Measurements from ENCODE around the gene PREX1. TPM values are rescaled to one million over a fixed set of nuclear protein-coding genes. Genes with fewer than 3 reads are reported as not detected.
A peak's percentile ranks its signal among the peaks of the same experiment; 100 is the strongest.
"Not testable (repeated sequence)": the region's sequence is repeated elsewhere in the genome, so short reads cannot be mapped to it uniquely, and the experiment has no call there.

The PREX1 gene
- total RNA-seq, 1 experiment from 2014 or later, result 34.3 TPM

DNA sequence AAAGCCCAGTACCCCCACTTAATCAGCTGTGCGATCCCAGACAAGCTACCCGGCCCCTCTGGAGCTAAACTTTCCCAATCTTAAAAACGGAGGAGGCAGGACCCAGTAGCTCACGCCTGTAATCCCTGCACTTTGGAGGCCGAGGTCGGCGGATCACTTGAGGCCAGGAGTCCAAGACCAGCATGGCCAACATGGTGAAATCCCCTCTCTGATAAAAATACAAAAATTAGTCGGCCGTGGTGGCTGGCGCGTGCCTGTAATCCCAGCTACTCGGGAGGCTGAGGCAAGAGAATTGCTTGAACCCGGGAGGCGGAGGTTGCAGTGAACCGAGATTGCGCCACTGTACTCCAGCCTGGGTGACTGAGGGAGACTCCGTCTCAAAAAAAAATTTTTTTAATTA, 1.3 kb downstream of the PREX1 start:
- H3K27ac ChIP-seq; H3K36me3 ChIP-seq; H3K9me3 ChIP-seq (replicated peaks); DNase-seq (ENCODE audit: low read depth in 1 of 2, low spot score in 2 of 2); H3K27me3 ChIP-seq (replicated peaks): not testable (repeated sequence)
- H3K4me1 ChIP-seq (replicated peaks), result peaks cover 54% of the 10 kb centered on the region
- H3K4me3 ChIP-seq, result peak overlapping the region; percentile 89

DNA sequence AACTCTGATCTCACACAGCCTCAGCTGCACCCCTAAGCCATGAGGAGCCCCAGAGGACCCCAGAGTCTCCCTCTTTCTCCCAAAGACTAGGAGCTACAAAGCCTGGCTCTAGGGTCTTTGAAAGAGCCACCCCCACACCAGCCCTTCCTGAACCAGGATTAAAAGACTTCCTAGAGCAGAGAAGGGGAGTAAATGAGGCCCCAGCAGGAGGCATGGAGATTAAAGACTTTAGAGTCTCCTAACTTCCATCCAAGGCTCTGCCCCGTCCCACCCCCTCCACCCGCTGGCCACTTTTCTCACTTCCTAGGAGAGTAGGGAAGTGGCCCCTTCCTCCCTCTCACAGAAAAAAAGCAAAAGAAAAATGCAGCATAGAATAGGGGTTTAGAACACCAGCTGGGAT, 1.7 kb downstream of the PREX1 start:
- no peak for DNase-seq (ENCODE audit: low read depth in 1 of 2, low spot score in 2 of 2)
- Histone ChIP-seq H3K27ac (no peak overlapping the region), H3K4me1 (replicated peaks) (peaks cover 50% of the 10 kb centered on the region), H3K36me3 (peaks cover 3% of the 10 kb centered on the region; the same call in 1 of the 2 replicates), H3K4me3 (no peak overlapping the region; the same call in 1 of the 2 replicates), H3K9me3 (replicated peaks) (no peaks in the 10 kb centered on the region), H3K27me3 (replicated peaks) (no peaks in the 10 kb centered on the region)

DNA sequence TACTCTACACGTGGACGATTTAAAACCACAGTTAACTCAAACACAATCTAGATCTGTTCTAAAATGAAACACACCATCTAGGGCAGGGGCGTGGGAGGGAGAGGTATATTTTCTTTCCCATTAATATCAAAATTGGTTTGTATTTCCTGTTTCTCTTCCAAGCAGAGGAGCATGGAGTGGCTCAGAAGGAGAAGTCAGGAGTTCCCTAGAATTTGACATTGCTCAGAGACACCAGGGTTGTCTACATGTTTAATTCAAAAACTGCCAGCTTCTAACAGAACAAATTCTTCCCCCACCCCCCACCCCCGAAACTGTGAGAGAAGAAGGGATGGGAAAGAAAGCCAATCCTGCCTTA, 2.3 kb downstream of the PREX1 start:
- no peak for DNase-seq (ENCODE audit: low read depth in 1 of 2, low spot score in 2 of 2)
- Histone ChIP-seq H3K4me3 (no peak overlapping the region), H3K27ac (no peak overlapping the region), H3K36me3 (peaks cover 3% of the 10 kb centered on the region; the same call in 1 of the 2 replicates), H3K9me3 (replicated peaks) (no peaks in the 10 kb centered on the region), H3K27me3 (replicated peaks) (no peaks in the 10 kb centered on the region), H3K4me1 (replicated peaks) (peaks cover 53% of the 10 kb centered on the region)

DNA sequence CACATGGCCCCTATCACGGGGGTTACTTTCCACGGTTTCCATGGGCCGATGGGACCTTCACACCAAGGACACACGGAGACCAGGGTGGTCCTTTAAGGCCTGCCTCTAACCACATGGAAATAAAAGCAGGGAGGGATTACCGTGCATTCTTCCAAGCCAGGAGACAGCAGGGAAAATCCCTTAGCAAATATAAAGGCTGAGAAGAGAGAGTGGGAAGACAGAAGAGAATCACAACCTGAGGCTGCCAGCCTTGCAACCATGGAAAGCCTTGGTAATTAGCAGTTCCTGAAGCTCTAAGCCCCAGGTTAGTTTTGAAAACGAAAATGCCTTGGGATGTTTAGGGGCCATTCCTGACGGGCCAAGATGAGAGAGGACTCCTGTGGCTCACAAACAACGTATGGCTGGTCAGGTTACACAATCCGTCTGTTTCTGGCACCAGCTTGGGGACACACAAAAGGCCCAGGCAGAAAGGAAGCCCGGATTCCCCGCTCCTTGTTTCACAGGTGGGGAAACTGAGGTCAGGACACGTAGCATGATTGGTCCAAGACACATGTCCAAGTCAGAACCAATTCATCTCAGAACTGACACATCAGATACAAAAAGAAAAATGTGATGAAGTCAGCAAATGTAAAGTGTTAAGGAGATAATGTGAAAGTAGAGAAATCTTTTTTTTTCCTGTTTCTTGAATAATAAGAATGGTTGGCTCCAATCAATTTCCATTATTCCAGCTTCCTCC, 2.8 kb downstream of the PREX1 start:
- H3K4me1 ChIP-seq (replicated peaks), result peaks cover 59% of the 10 kb centered on the region
- peak overlapping the region; percentile 34; the same call in 1 of the 2 replicates for H3K27ac ChIP-seq
- H3K27me3 ChIP-seq (replicated peaks), result no peaks in the 10 kb centered on the region
- H3K36me3 ChIP-seq, result peaks cover 3% of the 10 kb centered on the region; the same call in 1 of the 2 replicates
- DNase-seq (ENCODE audit: low read depth in 1 of 2, low spot score in 2 of 2), result peak; percentile 58 to 70
- no peaks in the 10 kb centered on the region for H3K9me3 ChIP-seq (replicated peaks)
- H3K4me3 ChIP-seq, result no peak overlapping the region

DNA sequence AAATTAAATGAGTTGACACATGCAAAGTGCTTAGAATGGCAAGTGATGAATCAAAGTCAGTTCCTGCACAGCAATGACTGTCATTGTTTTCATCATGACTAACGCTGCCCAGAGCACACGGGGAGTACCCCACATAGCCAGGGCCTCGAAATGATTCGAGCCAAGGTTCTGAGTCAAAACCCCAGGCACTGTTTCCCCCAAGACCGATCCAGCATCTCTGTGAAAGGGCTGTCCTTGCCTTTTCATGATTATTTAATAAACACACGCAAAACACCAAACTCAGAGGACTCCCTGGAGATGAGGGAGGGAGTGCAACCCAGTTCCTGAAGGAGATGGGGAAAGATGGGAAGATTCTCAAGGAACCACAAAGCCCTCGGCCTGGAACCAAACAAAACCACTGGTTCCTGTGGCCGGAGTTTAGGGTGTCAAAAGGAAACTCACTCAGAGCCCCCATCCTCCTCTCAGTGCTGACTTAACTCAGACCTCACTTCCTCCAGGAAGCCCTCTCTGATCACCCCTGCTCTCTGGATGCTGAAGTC, 3.8 kb downstream of the PREX1 start:
- Histone ChIP-seq H3K27me3 (replicated peaks) (no peaks in the 10 kb centered on the region), H3K36me3 (peaks cover 5% of the 10 kb centered on the region; the same call in 1 of the 2 replicates), H3K27ac (peak overlapping the region; percentile 34; the same call in 1 of the 2 replicates), H3K4me1 (replicated peaks) (peaks cover 64% of the 10 kb centered on the region), H3K4me3 (no peak overlapping the region), H3K9me3 (replicated peaks) (no peaks in the 10 kb centered on the region)
- DNase-seq (ENCODE audit: low read depth in 1 of 2, low spot score in 2 of 2), result peak; percentile 91

DNA sequence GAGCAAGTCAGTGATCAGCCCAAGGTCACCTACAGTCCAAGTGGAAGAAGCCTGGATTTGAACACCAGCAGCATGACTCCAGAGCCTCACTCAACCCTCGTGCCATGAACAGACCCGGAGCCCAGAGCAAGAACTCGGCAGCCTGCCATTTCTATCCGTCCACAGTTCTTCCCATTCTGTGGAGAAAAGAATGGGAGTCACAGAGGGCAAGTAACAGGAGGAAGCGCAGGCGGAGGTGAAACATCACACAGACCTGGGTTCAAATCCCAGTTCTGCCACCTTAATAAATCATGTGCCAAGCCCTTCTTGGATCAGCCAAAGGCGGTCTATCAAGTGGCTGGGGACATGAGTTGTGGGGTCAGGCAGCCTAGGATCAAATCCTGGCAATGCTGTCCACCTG, 4.3 kb downstream of the PREX1 start:
- DNase-seq (ENCODE audit: low read depth in 1 of 2, low spot score in 2 of 2), result no peak
- Histone ChIP-seq H3K27me3 (replicated peaks) (no peaks in the 10 kb centered on the region), H3K4me1 (replicated peaks) (peaks cover 60% of the 10 kb centered on the region), H3K36me3 (peaks cover 6% of the 10 kb centered on the region; the same call in 1 of the 2 replicates), H3K9me3 (replicated peaks) (no peaks in the 10 kb centered on the region), H3K4me3 (no peak overlapping the region), H3K27ac (no peak overlapping the region)

DNA sequence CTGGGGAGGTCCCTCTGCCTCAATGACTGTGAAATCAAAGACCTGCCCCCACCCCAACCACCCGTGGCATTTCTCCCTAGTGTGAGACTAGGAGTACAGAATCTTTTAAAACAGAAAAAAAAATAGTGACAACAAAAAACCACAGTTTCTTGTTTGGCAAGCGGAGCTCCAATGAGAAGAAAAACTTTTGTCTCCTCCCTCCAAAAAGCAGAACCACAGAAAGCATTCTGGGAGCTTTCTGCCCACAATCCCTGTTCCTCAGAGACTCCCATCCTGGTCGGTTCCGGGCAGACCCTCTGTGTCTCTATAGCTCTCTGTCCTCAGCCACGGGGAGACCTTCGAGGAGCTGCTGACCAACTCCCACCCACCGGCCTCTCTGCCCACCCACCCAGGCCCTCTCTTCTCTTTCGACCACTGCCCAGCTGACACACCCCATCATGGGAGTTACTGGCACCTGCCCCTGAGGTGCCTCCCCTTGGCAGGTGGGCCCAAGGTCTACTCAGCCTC, 4.9 kb downstream of the PREX1 start:
- H3K4me3 ChIP-seq, result no peak overlapping the region
- H3K9me3 ChIP-seq (replicated peaks), result no peaks in the 10 kb centered on the region

DNA sequence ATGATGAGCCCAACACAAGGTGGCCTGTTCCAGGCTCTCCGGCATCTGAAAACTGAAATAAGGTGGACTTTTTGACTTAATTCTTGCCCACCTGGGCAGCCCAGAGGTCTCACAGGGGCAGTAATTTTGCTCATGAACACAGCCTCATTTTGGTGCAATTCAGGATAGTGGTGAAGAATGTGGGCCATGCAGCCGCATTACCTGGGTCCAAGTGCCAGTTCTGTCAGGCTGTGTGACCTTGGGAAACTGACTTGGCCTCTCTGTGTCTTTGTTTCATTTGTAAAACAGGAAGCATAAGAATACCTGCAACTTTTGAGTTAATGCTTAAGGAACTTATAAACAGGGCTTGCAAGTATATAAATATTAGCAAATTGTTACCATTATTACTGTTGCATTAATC, 5.6 kb downstream of the PREX1 start:
- Histone ChIP-seq H3K9me3 (replicated peaks) (no peaks in the 10 kb centered on the region), H3K4me3 (no peak overlapping the region), H3K36me3 (peaks cover 3% of the 10 kb centered on the region; the same call in 1 of the 2 replicates), H3K27me3 (replicated peaks) (no peaks in the 10 kb centered on the region), H3K4me1 (replicated peaks) (peaks cover 54% of the 10 kb centered on the region), H3K27ac (no peak overlapping the region)
- DNase-seq (ENCODE audit: low read depth in 1 of 2, low spot score in 2 of 2), result no peak

More for the DNA sequence above, 4.9 kb downstream of the PREX1 start:
- Histone ChIP-seq H3K36me3 (peaks cover 6% of the 10 kb centered on the region; the same call in 1 of the 2 replicates), H3K27me3 (replicated peaks) (no peaks in the 10 kb centered on the region), H3K27ac (no peak overlapping the region), H3K4me1 (replicated peaks) (peaks cover 56% of the 10 kb centered on the region)
- DNase-seq (ENCODE audit: low read depth in 1 of 2, low spot score in 2 of 2), result no peak

DNA sequence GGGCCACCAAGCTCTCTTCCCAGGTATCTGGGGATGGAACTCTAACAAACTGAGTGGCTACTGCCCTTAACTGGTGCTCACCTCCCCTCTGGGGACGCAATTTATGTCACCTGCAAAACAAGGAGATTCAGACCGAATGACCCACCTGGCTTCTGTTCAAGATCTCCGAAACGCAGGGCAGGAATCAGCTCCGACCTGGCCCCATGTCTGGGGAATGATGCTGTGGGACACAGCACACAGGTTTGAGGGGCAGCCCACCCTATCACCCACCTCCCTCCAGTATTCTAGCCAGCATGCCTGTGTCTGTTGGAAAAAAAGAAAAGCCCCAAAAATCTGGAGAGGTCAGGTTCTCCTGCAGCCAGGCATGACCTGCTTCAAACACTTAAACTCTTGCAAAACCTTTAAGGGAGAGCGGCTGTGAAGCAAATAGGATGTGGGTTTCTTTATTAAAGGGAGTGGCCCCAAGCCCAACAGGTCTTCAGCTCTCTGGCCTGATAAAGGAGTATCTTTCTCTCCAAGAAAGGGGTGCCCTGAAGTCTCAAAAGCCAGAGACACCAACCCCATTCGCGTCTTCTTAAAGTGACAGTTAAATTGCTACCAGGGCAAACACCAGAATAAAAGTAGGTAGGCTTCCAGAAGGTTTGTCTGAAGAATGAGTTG, 6.4 kb downstream of the PREX1 start:
- H3K4me1 ChIP-seq (replicated peaks), result peaks cover 47% of the 10 kb centered on the region

DNA sequence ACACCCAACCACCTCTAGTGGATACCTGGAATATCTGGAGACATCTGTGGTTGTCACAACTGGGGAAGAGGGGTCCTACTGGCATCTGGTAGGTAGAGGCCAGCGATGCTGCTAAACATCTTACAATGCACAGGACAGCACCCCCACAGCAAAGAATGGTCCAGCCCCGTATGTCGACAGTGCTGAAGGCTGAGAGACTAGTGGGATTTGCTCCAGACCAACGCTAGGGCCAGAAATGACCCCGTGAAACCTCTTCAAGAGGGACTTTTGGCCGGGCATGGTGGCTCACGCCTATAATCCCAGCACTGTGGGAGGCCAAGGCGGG, 7.2 kb downstream of the PREX1 start:
- no peak overlapping the region for H3K27ac ChIP-seq
- DNase-seq (ENCODE audit: low read depth in 1 of 2, low spot score in 2 of 2), result no peak
- H3K4me1 ChIP-seq (replicated peaks), result peaks cover 39% of the 10 kb centered on the region
- no peaks in the 10 kb centered on the region for H3K9me3 ChIP-seq (replicated peaks)
- no peaks in the 10 kb centered on the region for H3K27me3 ChIP-seq (replicated peaks)
- H3K4me3 ChIP-seq, result no peak overlapping the region
- peaks cover 7% of the 10 kb centered on the region; the same call in 1 of the 2 replicates for H3K36me3 ChIP-seq

More for the DNA sequence above, 6.4 kb downstream of the PREX1 start:
- no peak overlapping the region for H3K27ac ChIP-seq
- H3K9me3 ChIP-seq (replicated peaks), result no peaks in the 10 kb centered on the region
- H3K36me3 ChIP-seq, result peaks cover 7% of the 10 kb centered on the region; the same call in 1 of the 2 replicates
- H3K4me3 ChIP-seq, result no peak overlapping the region
- H3K27me3 ChIP-seq (replicated peaks), result no peaks in the 10 kb centered on the region
- DNase-seq (ENCODE audit: low read depth in 1 of 2, low spot score in 2 of 2), result no peak

DNA sequence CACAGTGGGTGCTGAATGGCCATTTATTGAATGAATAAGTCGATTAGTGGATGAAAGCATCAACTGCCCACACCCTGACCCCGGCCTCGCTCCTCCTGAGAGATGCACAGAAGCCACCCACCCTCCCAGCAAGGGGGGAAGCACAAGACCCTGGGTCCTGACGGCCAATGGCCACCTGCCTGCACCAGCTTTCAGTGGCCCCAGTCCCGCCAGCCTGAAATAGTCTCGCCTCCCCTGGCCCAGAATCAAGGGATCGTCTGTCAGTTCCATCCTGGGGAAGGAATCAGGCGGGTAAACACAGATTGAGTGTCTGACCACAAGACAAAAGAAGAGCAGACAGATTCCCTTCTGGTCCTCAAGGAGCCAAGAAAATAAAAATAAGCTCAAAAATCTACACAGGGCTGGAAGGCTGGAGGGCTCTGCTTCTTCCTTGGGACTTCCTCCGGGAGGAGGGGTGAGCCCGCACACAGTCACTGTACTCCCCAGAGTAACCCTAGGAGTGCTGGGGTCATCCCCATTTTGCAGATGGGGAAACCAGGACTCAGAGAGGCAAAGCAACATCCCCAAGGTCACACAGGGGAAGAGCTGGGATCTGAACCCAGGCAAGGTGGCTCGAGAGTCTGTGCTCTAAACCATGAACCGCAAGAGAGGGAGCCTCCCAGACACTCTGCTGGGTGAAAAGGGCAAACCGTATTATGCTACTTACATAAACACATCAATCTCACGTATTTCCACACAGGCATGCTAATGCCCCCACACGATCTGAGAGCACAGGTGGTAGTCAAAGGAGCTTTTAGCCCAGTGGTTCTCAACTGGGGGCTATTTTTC, 7.8 kb downstream of the PREX1 start:
- DNase-seq (ENCODE audit: low read depth in 1 of 2, low spot score in 2 of 2), result peak in 1 of 2 experiments; percentile 34
- Histone ChIP-seq H3K4me1 (replicated peaks) (peaks cover 33% of the 10 kb centered on the region), H3K9me3 (replicated peaks) (peaks cover 3% of the 10 kb centered on the region), H3K4me3 (no peak overlapping the region), H3K36me3 (peaks cover 7% of the 10 kb centered on the region; the same call in 1 of the 2 replicates), H3K27me3 (replicated peaks) (no peaks in the 10 kb centered on the region), H3K27ac (no peak overlapping the region)

DNA sequence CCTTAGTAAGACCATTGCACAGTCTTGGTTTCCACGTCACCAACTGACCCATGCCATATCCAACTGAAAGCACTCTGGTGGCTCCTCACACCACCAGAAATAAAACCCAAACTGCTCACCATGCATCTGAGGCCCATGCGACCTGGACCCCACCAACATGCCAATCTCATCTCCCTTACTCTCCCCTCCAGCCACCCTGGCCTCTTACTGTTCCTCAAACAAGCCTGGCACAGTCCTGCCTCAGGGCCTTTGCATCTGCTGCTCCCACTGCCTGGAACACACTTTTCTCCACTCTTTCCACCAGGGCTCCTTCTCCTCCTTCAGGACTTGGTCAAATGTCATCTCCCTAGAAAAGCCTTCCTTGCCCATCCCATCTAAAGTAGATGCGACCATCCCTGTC, 8.7 kb downstream of the PREX1 start:
- H3K27ac ChIP-seq, result no peak overlapping the region
- H3K36me3 ChIP-seq, result peaks cover 7% of the 10 kb centered on the region; the same call in 1 of the 2 replicates
- H3K4me1 ChIP-seq (replicated peaks), result peaks cover 28% of the 10 kb centered on the region
- H3K9me3 ChIP-seq (replicated peaks), result peaks cover 8% of the 10 kb centered on the region
- no peak for DNase-seq (ENCODE audit: low read depth in 1 of 2, low spot score in 2 of 2)
- no peak overlapping the region for H3K4me3 ChIP-seq
- no peaks in the 10 kb centered on the region for H3K27me3 ChIP-seq (replicated peaks)

DNA sequence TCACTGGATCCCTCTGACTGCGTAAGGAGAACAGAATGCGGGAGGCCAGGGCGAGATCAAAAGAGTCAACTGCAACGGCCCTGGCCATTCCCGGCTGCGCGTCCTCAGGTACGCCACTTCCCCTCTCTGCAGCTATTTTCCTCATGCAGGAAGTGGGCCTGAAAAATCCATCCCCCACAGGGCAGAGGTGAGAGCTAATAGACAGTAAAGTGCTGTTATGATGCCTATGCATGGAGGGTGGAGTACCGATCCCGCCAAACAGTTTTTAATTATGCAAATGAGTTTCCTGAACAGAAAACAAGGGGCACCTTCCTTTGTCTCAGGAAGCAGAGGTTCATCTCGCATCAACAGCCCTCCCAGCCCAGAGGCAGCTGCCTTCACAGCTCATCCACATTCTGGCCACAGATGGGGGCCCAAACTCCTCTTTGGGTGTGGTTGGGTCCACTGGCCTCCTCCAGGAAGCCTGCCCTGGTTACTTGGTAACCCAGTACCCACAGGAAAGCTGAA, 9.3 kb downstream of the PREX1 start:
- H3K36me3 ChIP-seq, result peaks cover 7% of the 10 kb centered on the region; the same call in 1 of the 2 replicates
- DNase-seq (ENCODE audit: low read depth in 1 of 2, low spot score in 2 of 2), result no peak
- peaks cover 29% of the 10 kb centered on the region for H3K4me1 ChIP-seq (replicated peaks)
- H3K27me3 ChIP-seq (replicated peaks), result no peaks in the 10 kb centered on the region
- H3K27ac ChIP-seq, result no peak overlapping the region
- peaks cover 8% of the 10 kb centered on the region for H3K9me3 ChIP-seq (replicated peaks)
- no peak overlapping the region for H3K4me3 ChIP-seq

All from SJSA1 (cell line).